ENCODE measurements around the gene KLF11.
"Not testable (repeated sequence)": the region's sequence is repeated elsewhere in the genome, so short reads cannot be mapped to it uniquely, and the experiment has no call there.

Gene KLF11

DNA sequence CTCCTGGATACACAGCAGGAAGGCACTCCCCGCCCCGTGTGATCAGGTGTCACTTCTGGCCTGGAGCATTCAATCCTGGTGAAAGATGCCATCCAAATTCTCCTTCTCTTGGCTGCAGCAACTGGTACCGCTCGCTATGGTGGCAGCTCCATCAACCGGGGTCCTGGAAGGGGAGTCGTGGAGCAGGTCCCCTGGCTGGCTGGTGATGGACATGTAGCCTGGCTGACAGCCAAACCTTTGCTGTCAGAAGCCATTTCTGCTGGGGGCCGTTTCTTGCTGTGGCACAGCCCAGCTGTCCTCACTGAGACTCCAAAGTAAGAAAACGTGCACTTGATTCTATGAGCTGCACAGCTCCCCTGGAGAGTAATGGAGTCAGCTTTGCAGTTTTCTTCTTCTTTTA, 44.0 kb downstream of the KLF11 start:
- DNase-seq, result no peak

DNA sequence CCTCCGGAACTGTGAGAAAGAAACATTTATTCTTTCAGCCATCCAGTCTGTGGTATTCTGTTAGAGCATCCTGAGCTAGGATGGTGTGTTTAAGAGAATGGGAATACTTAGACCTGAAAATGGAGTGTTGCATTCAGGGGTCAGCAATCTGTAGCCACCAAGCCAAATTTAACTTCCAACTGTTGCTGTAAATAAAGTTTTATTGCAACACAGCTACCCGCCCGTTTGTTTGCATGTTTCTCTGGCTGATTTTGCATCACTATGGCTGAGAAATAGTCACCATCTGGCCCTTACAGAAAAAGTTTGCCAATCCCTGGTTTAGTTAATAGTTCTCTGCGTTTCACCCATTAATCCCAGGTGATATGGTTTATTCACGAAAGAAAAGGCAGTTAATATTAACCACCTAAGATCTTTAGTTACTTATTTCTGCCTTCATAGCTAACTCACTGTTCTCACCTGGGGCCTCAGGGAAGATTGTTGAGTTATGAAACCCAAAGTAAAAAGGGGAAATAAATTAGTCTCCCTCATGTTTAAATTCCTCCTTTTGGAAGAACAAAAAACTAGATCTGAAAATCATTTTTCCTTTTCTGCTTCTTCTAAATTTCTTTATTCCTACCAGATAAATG, 46.3 kb downstream of the KLF11 start:
- DNase-seq, result no peak

DNA sequence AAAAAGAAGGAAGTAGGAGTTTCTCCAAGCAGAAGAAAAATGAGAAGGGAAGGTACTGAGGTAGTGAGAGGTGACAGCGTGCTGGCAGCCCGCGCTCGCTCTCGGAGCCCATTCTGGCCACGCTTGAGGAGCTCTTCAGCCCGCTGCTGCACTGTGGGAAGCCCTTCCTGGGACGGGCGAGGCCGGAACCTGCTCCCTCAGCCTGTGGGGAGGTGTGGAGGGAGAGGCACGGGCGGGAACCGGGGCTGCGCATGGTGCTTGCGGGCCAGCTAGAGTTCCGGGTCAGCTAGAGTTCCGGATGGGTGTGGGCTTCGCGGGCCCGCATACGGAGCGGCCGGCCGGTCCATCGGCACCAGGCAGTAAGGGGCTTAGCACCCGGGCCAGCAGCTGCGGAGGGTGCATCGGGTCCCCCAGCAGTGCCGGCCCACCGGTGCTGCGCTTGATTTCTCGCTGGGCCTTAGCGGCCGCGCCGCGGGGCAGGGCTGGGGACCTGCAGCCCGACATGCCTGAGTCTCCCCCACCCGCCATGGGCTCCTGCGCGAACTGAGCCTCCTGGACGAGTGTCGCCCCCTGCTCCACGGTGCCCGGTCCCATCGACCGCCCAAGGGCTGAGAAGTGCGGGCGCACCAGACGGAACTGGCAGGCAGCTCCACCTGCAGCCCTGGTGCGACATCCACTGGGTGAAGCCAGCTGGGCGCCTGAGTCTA, 48.0 kb downstream of the KLF11 start:
- DNase-seq, result peak; percentile 5 to 9

DNA sequence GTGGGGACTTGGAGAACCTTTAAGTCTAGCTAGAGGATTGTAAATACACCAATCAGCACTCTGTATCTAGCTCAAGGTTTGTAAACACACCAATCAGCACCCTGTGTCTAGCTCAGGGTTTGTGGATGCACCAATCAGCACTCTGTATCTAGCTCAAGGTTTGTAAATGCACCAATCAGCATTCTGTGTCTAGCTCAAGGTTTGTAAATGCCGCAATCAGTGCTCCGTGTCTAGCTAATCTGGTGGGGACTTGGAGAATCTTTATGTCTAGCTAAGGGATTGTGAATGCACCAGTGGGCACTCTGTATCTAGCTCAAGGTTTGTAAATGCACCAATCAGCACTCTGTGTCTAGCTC, 48.5 kb downstream of the KLF11 start:
- DNase-seq, result not testable (repeated sequence)

DNA sequence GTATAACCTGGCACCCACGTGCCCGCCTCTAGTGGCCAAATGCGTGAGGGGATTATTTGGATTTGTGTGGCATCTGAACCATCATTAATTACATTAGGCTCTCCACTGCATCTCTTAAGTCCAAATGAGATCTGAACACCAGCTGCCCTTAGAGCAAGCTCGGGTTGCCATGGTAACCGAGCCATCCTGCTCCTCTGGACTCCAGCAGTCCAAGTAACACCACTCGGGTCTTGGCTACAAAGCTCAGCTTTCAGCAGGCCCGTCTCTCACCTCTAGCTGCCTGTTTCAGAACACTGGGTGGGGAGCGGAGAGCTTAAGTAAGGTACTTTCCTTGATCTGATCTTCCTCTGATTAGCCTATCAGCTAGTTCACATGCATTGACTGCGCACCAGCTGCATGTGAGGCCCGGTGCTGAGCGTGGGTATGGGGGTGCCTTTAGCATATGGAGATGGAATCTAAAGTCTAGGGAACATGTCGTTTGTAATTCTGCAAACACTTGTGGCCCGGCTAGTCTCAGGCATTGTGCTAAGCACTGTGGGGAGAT, 51.0 kb downstream of the KLF11 start:
- DNase-seq, result no peak

DNA sequence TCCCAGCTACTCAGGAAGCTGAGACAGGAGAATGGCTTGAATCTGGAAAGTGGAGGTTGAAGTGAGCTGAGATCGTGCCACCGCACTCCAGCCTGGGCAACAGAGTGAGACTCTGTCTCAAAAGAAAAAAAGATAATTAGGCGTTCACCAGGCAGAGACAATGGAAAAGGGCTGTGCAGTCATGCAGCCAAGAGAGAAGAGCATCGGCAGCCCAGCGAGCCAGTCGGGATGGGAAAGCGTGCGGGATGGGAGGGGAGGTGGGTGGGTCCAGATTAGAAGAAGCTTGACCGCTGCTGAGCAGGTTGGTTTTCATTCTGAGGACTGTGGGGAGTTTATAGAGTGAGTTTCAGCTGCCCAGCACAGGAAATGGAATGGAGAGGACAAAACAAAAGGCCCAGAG, 51.8 kb downstream of the KLF11 start:
- DNase-seq, result no peak

DNA sequence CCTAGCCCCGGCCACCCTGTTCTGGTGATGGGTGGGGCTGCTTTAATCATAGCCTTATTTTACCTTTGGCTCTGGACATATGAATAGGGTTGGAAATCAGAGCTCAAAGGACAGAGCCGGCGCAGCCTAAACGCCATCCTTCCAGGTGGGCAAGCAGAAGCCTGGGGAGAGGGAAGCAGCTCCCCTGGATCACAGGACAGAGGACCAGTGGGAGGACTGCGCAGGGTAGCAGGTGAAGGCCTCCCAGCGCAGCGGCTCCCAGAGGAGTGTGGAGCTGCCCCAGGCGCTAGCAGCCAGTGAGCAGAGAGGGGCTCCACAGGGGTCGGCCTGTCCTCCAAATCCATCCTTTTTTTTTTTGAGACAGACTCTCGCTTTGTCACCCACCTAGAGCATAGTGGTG, 53.3 kb downstream of the KLF11 start:
- no peak for DNase-seq

DNA sequence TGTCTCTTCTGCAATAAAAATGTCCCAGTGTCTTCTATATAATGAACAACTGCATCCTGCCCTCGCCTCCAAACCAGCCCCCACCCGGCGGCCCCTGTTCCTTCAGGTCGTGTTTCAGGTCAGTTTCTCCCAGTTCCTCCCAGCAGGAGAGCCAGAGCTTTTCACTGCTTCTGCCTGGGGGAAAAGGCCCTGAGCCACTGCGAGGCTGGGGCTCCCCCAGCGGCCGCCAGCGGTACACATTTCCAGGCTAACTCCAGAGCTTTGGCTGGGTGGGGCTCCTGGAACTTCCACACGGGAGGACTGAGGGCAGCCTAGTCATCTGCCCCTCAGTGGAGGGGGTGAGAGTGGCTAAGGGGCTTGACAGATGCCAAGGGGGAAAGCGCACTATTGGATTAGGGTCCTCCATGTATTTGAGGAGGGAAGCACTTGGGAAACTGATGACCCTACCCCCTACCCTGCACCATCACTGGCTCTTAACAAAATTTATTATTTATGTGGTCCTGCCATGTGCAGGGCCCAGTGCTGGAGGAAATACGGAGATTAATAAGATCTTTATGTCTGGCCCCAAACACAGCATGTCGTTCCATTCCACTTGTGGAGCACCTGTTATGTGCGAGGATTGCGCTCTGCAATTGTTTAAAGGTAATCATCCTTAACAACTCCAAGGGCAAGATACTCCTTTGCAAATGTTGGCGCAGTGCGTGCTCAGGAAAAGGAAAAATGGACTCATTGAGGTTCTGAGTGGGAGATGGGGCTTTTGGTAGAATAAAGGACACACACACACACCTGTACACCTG, 54.2 kb downstream of the KLF11 start:
- peak; percentile 23 to 26 for DNase-seq

DNA sequence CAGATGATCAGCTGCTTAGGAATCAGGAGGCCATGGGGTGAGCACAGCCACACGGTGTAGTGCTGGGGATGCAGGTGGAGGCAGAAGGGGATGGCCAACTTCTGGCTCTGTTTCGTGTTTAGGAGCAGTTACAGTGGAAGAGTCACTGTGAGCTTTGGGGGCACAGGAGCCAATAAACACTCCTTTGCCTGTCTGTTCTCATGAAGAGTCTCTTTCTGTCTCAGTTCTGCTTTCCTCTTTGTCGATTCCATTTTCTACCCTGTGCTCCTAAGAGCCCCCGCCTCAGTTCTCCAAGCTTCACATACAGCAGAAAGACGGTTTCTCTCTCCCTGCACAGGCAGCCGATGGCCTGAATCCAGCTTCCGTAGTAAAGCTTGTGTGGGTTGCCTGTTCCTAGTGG, 58.1 kb downstream of the KLF11 start:
- DNase-seq, result no peak

DNA sequence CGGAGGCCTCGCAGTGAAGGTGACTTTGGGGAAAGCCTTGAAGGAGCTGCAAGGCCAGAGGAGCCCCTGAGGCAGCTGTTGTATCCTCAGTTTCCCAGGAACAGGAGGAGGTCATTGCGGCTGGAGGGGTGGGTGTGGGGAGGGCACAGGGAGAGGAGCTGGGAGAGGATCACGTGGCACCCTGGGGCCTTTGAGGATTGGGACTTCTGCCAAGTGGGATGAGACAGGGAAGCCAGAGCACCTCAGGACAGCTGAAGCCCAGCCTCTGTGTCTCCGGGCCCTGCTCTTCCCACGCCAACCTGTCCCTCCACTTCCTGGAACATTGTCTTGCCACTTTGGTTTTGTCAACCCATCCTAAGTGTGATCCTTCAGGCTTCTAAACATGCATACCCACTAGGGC, 59.8 kb downstream of the KLF11 start:
- DNase-seq, result no peak

Data from activated CD4-positive, alpha-beta T cell treated with anti-CD3 and anti-CD28 coated beads for 4 hours (primary cell).